HG02943 (cell line): ENCODE data around the gene LRRC23.
A peak's percentile ranks its signal among the peaks of the same experiment; 100 is the strongest.

Source experiments
- ATAC-seq: cut with Tn5 transposase; IDR thresholded peaks from one replicate; pipeline ENCODE4 v1.9.1; 2021; ENCODE audit warnings: mild to moderate bottlenecking, low read depth, moderate library complexity; ENCODE audit not compliant: unreplicated experiment

Gene LRRC23

GRCh38 chr12:6923851-6924250, 19.2 kb downstream of the LRRC23 start:
- no peak for ATAC-seq

DNA sequence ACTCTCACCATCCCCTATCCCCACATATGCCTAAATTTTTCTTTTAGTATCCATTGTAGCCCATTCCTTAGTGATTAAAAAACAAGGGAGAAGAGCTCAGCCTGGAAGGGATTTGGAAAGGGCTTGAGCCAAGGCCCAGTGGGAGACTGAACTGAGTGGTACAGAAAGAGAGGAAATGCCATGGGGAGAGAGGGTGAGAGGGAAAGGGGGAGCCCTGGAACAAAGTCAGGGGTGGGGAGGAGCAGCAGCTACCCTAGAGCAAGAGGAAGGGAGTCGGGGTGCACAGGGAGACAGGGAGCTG, 20.6 kb downstream of the LRRC23 start:
- no peak for ATAC-seq

DNA sequence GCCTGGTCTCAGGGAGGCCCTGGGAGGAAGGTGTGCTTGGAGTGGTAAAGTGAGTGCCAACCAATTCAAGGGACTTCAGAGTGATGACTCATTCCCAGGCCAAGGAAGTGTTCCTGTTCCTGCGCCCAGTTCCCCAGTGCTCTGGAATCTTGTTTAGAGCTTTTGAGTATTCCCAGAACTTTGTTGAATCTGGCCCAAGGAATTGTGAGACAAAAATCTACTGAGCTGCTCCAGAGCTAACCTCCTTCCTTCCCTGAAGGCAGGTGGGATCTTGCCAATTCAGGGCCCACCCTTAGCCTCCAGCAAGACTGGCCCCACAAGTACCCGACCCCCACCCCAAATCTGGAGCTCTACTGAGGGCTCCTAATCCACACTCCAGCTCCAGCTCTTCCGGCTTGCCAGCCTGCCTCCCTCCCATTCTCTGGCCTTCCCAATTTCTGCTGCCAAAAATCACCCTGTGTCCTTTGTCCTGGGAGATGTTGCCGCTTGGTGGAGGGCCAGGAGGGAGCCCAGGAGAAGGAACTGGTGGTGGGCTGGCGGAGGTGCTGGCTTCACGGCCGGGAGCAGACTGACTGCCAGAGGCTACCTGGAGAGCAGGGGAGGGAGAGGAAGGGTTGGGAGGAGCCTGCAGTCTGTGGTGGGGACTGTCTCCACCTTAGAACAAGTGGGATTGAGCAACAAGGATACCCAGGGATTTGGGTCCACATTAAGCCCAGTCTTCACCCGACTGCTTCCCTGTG, 21.1 kb downstream of the LRRC23 start:
- no peak for ATAC-seq

DNA sequence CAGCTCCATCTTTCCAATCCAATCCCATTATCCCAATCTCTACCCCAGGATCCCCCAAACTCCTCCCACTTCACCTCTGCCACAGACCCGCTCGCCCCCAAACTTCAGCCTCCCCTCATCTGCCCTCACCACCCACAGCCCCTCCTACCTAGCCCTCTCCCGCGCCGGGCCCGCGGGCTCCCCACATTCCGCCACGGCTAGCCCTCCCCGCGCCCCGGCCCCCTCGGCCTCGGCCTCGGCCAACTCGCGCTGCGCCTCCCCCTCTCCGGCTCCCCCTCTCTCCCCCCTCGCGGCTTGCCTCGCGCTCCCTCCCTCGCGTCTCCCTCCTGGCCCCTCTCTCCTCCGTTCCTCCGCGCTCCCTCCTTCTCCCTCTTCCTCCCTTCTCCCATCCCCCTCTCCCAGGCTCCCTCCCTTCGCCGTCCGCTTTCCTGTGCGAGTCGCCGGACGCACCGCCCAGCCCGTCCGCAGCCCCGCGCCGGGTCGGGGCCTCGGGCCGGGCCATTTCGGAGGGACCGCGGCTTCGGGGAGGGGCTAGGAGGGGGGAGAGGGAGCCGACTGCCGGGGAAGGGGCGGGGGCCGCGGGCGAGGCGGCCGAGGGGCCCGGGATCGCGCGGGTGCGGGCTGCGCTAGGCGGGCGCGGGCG, 22.9 kb downstream of the LRRC23 start, which contains the start of gene ATN1:
TSS of gene ATN1 (plus strand) at position 581 of the 643 bp plus-strand sequence. CDS start 6,043 bp downstream, outside the sequence.
- ATAC-seq, result no peak

- ATAC-seq, result no peak
Measured at GRCh38 chr12:6928022-6928702, 23.5 kb downstream of the LRRC23 start.

DNA sequence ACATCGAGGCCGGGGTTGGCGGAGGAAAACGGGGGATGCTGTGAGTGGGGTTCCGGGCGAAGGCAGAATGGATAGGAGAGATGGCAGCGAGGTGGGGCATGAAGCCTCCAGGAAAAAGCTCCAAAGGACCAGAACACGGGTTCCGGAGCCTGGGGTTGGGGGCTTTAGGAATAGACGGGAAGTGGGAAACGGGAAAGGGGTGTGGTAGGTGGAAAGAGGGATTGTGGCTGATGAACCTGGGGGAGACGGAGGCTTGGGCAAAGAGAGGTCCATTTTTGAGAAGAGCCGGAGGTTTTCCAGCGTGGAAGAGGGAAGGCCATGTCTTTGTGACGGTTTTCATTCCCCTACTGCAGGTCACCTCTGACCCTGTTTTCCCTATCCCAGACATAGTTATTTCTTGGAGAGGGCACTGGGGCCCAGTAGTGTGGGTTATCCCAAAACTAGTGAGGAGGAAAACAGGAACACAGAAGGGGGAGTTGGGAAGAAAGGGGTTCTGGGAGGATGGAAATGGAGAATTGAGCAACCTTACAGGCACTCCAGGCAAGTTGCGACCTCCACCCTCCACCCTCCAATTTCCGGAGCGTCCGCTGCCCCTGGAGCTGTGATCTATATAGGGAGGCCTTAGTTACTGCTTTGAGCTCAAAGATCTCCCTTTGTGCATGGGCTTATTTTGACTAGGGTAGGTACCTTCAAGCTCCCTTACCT, 24.2 kb downstream of the LRRC23 start:
- ATAC-seq, result no peak

DNA sequence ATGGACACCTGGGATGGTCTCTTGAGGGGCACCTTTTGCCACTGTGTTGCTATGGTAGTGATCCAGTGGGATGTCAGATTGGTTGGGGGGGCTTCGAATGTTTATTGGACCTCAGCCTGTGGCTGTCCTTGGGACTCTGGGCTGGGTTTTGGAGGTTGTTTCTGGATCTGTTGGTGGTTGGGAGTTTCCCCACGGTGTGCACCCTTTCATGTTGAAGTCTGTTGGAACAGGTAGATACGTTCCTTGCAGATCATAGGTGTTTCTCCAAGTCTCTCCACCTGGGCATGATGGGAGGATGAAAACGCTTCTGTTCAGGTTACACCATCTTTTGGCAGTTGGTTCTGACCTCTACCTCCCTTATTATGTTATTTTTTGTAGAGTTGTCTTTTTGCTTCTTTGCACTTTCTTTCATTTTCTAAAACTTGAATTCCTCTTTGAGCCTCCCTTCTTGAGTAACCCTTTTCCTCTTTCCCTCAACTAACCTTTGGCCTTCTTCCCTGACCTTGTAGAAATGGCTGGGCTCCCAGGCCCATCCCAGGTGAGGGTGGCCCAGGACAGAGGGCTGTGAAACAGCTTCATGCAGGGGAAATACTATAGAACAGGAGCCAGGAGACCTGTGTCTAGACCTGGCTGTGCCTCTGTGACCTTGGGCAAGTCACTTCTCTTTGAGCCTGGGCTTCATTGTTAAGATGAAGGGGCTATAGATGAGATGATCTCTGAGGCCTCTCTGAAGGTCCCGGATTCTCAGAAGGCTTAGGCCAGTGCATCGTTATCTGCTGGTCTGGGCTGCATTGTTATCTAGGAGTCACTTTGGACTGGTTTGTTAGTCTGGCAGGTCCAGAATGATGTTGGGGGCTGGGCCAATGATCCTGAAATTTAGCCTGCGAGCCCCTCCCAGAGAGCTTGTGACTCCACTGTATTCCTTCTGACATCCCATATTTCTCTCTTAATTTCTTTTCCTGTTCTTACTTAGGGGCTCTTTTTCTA, 25.1 kb downstream of the LRRC23 start:
- no peak for ATAC-seq

DNA sequence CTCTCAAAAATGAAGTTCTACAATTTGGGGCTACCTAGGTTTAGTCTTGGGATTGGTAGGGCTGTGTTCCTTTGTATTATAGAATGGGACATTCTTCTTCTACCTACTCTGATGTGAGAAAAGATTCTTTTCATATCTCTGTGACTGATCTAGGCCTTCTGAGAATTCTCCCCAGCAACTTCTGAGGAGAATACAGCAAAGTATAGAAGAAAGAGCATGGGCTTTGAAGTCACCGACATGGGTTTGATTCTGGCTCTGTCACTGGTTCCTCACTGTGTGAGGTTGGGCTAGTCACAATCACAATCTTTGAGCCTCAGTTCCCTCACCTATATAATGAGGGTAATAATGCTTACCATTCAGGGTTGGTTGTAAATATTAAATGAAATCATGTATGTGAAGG, 28.1 kb downstream of the LRRC23 start:
- no peak for ATAC-seq

GRCh38 chr12:6934110-6934509, 29.5 kb downstream of the LRRC23 start:
- ATAC-seq, result no peak

GRCh38 chr12:6935371-6936193, 31.0 kb downstream of the LRRC23 start:
- no peak for ATAC-seq

DNA sequence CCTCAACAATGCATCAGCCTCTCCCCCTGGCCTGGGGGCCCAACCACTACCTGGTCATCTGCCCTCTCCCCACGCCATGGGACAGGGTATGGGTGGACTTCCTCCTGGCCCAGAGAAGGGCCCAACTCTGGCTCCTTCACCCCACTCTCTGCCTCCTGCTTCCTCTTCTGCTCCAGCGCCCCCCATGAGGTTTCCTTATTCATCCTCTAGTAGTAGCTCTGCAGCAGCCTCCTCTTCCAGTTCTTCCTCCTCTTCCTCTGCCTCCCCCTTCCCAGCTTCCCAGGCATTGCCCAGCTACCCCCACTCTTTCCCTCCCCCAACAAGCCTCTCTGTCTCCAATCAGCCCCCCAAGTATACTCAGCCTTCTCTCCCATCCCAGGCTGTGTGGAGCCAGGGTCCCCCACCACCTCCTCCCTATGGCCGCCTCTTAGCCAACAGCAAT, 31.6 kb downstream of the LRRC23 start:
- ATAC-seq, result no peak

GRCh38 chr12:6936636-6937480, 32.2 kb downstream of the LRRC23 start:
- ATAC-seq, result peak; percentile 4

GRCh38 chr12:6937481-6938352, 33.1 kb downstream of the LRRC23 start:
- peak; percentile 80 for ATAC-seq

- ATAC-seq, result no peak
Measured at GRCh38 chr12:6938353-6939190, 34.0 kb downstream of the LRRC23 start.

GRCh38 chr12:6939191-6939540, 34.5 kb downstream of the LRRC23 start:
- no peak for ATAC-seq

DNA sequence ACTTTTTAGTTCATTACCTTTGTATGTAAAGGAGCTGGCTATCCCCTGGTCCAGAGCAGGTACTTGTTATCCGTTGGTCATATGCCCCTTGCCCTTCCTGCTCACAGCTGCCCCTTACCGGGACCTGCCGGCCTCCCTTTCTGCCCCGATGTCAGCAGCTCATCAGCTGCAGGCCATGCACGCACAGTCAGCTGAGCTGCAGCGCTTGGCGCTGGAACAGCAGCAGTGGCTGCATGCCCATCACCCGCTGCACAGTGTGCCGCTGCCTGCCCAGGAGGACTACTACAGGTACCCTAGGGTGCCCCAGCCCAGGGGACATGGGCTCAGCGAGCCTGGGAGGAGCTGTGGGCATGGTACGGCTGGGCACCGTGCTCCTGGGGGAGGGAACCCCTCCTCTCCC, 36.6 kb downstream of the LRRC23 start:
- no peak for ATAC-seq
